NOMO-1 treated with DMSO at 0.1 percent for 48 hours (cell line): ENCODE results near the gene GGA2.
"Not testable (repeated sequence)": the region's sequence is repeated elsewhere in the genome, so short reads cannot be mapped to it uniquely, and the experiment has no call there.

Experiments used
- DNase-seq: peaks from one replicate; lab custom pipeline; 2025; ENCODE audit not compliant: unreplicated experiment; lab: John Stamatoyannopoulos, UW

Gene GGA2

GRCh38 chr16:23504453-23505179, 5.7 kb downstream of the GGA2 start:
- peak; percentile 62 for DNase-seq

- DNase-seq: no peak
Measured at GRCh38 chr16:23504076-23504452, 6.2 kb downstream of the GGA2 start.

- no peak for DNase-seq
Measured at GRCh38 chr16:23502466-23502865, 7.8 kb downstream of the GGA2 start.

GRCh38 chr16:23501291-23501690, 9.0 kb downstream of the GGA2 start:
- no peak for DNase-seq

GRCh38 chr16:23500862-23501225, 9.4 kb downstream of the GGA2 start:
- DNase-seq: peak; percentile 15

- DNase-seq: no peak
Measured at GRCh38 chr16:23500212-23500861, 10.0 kb downstream of the GGA2 start.

GRCh38 chr16:23499801-23500200, 10.5 kb downstream of the GGA2 start:
- DNase-seq: no peak

GRCh38 chr16:23498863-23499262, 11.4 kb downstream of the GGA2 start:
- DNase-seq: no peak

GRCh38 chr16:23497543-23497868, 12.8 kb downstream of the GGA2 start:
- DNase-seq: no peak

- no peak for DNase-seq
Measured at GRCh38 chr16:23496821-23497542, 13.3 kb downstream of the GGA2 start.

- no peak for DNase-seq
Measured at GRCh38 chr16:23495671-23496070, 14.6 kb downstream of the GGA2 start.

- DNase-seq: no peak
Measured at GRCh38 chr16:23494188-23494587, 16.1 kb downstream of the GGA2 start.

GRCh38 chr16:23491490-23492391, 18.6 kb downstream of the GGA2 start:
- no peak for DNase-seq

- DNase-seq: no peak
Measured at GRCh38 chr16:23486480-23486879, 23.8 kb downstream of the GGA2 start.

GRCh38 chr16:23485841-23486240, 24.5 kb downstream of the GGA2 start:
- DNase-seq: no peak

- DNase-seq: no peak
Measured at GRCh38 chr16:23485257-23485614, 25.1 kb downstream of the GGA2 start.

- no peak for DNase-seq
Measured at GRCh38 chr16:23484510-23485256, 25.6 kb downstream of the GGA2 start.

GRCh38 chr16:23483492-23483891, 26.8 kb downstream of the GGA2 start:
- DNase-seq: not testable (repeated sequence)

GRCh38 chr16:23482778-23483177, 27.5 kb downstream of the GGA2 start:
- no peak for DNase-seq

GRCh38 chr16:23480257-23480656, 30.0 kb downstream of the GGA2 start:
- DNase-seq: no peak

GRCh38 chr16:23479138-23479537, 31.2 kb downstream of the GGA2 start:
- no peak for DNase-seq
